ENCODE data around the gene GNB4. TPM values are rescaled to one million over a fixed set of nuclear protein-coding genes. Genes with fewer than 3 reads are reported as not detected.

GNB4 gene
- total and polyA plus RNA-seq, 9 of the 15 experiments (the other 6 are each of a cell fraction or from before 2014, with no cell fraction given): 6.8 to 36.7 (median 21.4) TPM

DNA sequence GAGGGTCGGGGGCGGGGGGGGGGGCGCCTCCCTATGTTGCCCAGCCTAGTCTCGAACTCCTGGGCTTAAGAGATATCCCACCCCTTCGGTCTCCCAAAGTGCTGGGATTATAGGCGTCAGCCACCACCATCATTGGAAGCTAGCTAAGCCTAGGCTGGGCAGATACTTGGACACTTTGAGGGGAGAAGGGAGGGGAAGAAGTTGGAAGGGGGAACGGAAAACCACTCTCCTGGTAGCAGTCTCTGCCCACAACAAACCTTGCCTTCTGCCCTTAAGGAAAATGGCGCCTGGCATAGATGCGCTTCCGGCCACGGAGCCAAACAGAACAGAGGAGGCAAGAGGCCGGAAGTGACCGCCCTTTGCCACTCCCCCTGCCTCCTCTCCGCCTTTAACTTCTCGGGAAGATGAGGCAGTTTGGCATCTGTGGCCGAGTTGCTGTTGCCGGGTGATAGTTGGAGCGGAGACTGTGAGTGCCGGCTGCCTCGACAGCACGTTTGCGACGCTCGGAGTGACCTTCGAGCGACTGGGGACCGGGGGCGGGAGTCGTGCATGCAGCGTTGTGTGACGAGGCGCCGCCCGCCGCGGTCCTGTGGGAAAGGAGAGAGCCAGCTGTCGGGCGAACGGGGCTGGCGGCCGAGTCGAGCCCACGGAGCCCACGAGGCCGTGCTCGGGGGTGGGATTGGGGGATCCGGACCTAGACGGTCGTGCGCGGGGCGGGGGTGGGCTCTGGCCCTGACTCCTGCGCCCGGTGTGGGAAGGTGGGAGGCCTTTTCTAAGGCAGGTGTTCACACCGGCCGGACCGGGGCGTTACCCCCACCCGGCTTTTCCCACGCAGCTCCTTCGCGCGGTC, 103.7 kb downstream of the GNB4 start, which contains the start of gene MFN1 (continued):
- TF ChIP-seq ZNF124 (CRISPR knock-in tag; IDR thresholded peaks at IDR 0.05): no peak
- peak; percentile 71 to 78; a peak in 3 of 4 replicates for TF ChIP-seq SIN3A (IDR thresholded peaks at IDR 0.05; ENCODE audit: borderline replicate concordance in 2 of 2, control insufficient read depth in 1 of 2, low read depth in 2 of 2, low read length in 2 of 2)
- peak; percentile 86 for TF ChIP-seq SAFB (IDR thresholded peaks at IDR 0.05; ENCODE audit: borderline replicate concordance, low read depth, low read length)
- peak; percentile 77; the same call in 1 of the 2 replicates for TF ChIP-seq CREB3L1 (IDR thresholded peaks at IDR 0.05; ENCODE audit: borderline replicate concordance, low read depth)
- no peak for TF ChIP-seq TCFL5 (CRISPR knock-in tag; conservative IDR thresholded peaks at IDR 0.05)
- TF ChIP-seq POLR2B (IDR thresholded peaks at IDR 0.05; ENCODE audit: low read depth, partially characterized antibody): peak; percentile 82
- TF ChIP-seq, protein P1, sequence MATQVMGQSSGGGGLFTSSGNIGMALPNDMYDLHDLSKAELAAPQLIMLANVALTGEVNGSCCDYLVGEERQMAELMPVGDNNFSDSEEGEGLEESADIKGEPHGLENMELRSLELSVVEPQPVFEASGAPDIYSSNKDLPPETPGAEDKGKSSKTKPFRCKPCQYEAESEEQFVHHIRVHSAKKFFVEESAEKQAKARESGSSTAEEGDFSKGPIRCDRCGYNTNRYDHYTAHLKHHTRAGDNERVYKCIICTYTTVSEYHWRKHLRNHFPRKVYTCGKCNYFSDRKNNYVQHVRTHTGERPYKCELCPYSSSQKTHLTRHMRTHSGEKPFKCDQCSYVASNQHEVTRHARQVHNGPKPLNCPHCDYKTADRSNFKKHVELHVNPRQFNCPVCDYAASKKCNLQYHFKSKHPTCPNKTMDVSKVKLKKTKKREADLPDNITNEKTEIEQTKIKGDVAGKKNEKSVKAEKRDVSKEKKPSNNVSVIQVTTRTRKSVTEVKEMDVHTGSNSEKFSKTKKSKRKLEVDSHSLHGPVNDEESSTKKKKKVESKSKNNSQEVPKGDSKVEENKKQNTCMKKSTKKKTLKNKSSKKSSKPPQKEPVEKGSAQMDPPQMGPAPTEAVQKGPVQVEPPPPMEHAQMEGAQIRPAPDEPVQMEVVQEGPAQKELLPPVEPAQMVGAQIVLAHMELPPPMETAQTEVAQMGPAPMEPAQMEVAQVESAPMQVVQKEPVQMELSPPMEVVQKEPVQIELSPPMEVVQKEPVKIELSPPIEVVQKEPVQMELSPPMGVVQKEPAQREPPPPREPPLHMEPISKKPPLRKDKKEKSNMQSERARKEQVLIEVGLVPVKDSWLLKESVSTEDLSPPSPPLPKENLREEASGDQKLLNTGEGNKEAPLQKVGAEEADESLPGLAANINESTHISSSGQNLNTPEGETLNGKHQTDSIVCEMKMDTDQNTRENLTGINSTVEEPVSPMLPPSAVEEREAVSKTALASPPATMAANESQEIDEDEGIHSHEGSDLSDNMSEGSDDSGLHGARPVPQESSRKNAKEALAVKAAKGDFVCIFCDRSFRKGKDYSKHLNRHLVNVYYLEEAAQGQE (IDR thresholded peaks at IDR 0.05; ENCODE audit: borderline replicate concordance): no peak
- TF ChIP-seq, protein P1 (CRISPR knock-in tag; IDR thresholded peaks at IDR 0.05; ENCODE audit: low read depth): peak; percentile 62; the same call in 1 of the 2 replicates
- peak; percentile 6; the same call in 1 of the 2 replicates for TF ChIP-seq ZNF584 (CRISPR knock-in tag; IDR thresholded peaks at IDR 0.05; ENCODE audit: low read depth)
- peak; percentile 15; the same call in 1 of the 2 replicates for TF ChIP-seq TOE1 (IDR thresholded peaks at IDR 0.05; ENCODE audit: borderline replicate concordance)
- no peak for TF ChIP-seq TOE1 (CRISPR knock-in tag; IDR thresholded peaks at IDR 0.05; ENCODE audit: borderline replicate concordance, low read depth)
- TF ChIP-seq SIN3B (IDR thresholded peaks at IDR 0.05; ENCODE audit: low read depth): peak; percentile 48; the same call in 1 of the 2 replicates

All from K562 (cell line).